WTC11 (cell line): ENCODE measurements around the gene COL26A1. TPM values are rescaled to one million over a fixed set of nuclear protein-coding genes. Genes with fewer than 3 reads are reported as not detected.
"Not testable (repeated sequence)": the region's sequence is repeated elsewhere in the genome, so short reads cannot be mapped to it uniquely, and the experiment has no call there.

Experiments
- ATAC-seq: fragments of 200-7000 bp; cut with Tn5 transposase; 2 replicates; pipeline ENCODE4 v1.10.0; 2021; ENCODE audit warnings: mild to moderate bottlenecking, moderate library complexity
- CTCF ChIA-PET: fragments of 300-600 bp; sonication (Branson Sonifier 250); formaldehyde crosslinking; loops from one replicate; lab custom pipeline; 2021; ENCODE audit warnings: antibody characterized with exemption; lab: Charles Lee
- POLR2A ChIA-PET: fragments of 350-600 bp; sonication (Branson Sonifier 250); formaldehyde crosslinking; loops from one replicate; lab custom pipeline; 2021; ENCODE audit warnings: antibody characterized with exemption; lab: Charles Lee
- DNase-seq: peaks from one replicate; pipeline ENCODE4 v3.0.0; 2021; ENCODE audit warnings: low spot score
- H3K27ac Mint-ChIP-seq: 2 replicates; pipeline ENCODE4 v1.8.0; 2021; ENCODE audit warnings: mixed read lengths
- H3K27me3 Mint-ChIP-seq: 2 replicates; pipeline ENCODE4 v1.8.0; 2021; ENCODE audit warnings: low read depth, mild to moderate bottlenecking, moderate library complexity, mixed read lengths
- H3K36me3 Mint-ChIP-seq: 2 replicates; pipeline ENCODE4 v1.8.0; 2021; ENCODE audit warnings: mixed read lengths
- H3K4me1 Mint-ChIP-seq: 2 replicates; pipeline ENCODE4 v1.8.0; 2022; ENCODE audit warnings: mixed read lengths
- H3K4me3 Mint-ChIP-seq: 2 replicates; pipeline ENCODE4 v1.8.0; 2021; ENCODE audit warnings: mild to moderate bottlenecking, moderate library complexity, mixed read lengths
- H3K9me3 Mint-ChIP-seq: 2 replicates; pipeline ENCODE4 v1.8.0; 2021; ENCODE audit warnings: mixed read lengths
- EMX1 ChIP-seq: fragments of 250-450 bp; sonication (Bioruptor Pico); IDR thresholded peaks from 2 replicates; pipeline ENCODE4 v1.8.0; 2021; ENCODE audit warnings: mild to moderate bottlenecking
- ETV6 ChIP-seq: sonication (generic); formaldehyde crosslinking; IDR thresholded peaks from 2 replicates; pipeline ENCODE4 v1.8.1; 2022; ENCODE audit warnings: mild to moderate bottlenecking, missing genetic modification reagents
- FOXP1 ChIP-seq: sonication (generic); formaldehyde crosslinking; IDR thresholded peaks from 2 replicates; pipeline ENCODE4 v1.8.0; 2022; ENCODE audit warnings: missing genetic modification reagents, mild to moderate bottlenecking, moderate library complexity, borderline replicate concordance
- GABPB1 ChIP-seq: sonication (generic); formaldehyde crosslinking; IDR thresholded peaks from 2 replicates; pipeline ENCODE4 v1.8.1; 2023; ENCODE audit warnings: mild to moderate bottlenecking, missing genetic modification reagents
- SMAD4 ChIP-seq: sonication (generic); formaldehyde crosslinking; IDR thresholded peaks from 2 replicates; pipeline ENCODE4 v1.8.0; 2022; ENCODE audit warnings: mild to moderate bottlenecking, missing genetic modification reagents
- TEAD1 ChIP-seq: sonication (generic); formaldehyde crosslinking; IDR thresholded peaks from 2 replicates; pipeline ENCODE4 v1.8.0; 2022; ENCODE audit warnings: mild to moderate bottlenecking, missing genetic modification reagents
- total RNA-seq: library from RNA; stranded (reverse); gene quantifications from 3 replicates; pipeline ENCODE4 v1.2.3, GENCODE V29; 2021
- TF ChIP-seq, protein P1 (sequence below): sonication (generic); formaldehyde crosslinking; IDR thresholded peaks from 2 replicates; pipeline ENCODE4 v1.8.0; 2023; ENCODE audit warnings: missing genetic modification reagents
- TF ChIP-seq, protein P2 (sequence below): sonication (generic); formaldehyde crosslinking; conservative IDR thresholded peaks from 2 replicates; pipeline ENCODE4 v1.8.1; 2023; ENCODE audit warnings: mild to moderate bottlenecking, low read depth, missing genetic modification reagents, moderate library complexity
- TF ChIP-seq, protein P3 (sequence below): sonication (generic); formaldehyde crosslinking; IDR thresholded peaks from 2 replicates; pipeline ENCODE4 v1.8.0; 2022; ENCODE audit warnings: missing genetic modification reagents
- TF ChIP-seq, protein P4 (sequence below): fragments of 250-450 bp; sonication (Bioruptor Pico); IDR thresholded peaks from 2 replicates; pipeline ENCODE4 v1.9.0; 2021; ENCODE audit warnings: mild to moderate bottlenecking

COL26A1 gene
- total RNA-seq, 1 experiment from 2014 or later: 64.4 TPM

DNA sequence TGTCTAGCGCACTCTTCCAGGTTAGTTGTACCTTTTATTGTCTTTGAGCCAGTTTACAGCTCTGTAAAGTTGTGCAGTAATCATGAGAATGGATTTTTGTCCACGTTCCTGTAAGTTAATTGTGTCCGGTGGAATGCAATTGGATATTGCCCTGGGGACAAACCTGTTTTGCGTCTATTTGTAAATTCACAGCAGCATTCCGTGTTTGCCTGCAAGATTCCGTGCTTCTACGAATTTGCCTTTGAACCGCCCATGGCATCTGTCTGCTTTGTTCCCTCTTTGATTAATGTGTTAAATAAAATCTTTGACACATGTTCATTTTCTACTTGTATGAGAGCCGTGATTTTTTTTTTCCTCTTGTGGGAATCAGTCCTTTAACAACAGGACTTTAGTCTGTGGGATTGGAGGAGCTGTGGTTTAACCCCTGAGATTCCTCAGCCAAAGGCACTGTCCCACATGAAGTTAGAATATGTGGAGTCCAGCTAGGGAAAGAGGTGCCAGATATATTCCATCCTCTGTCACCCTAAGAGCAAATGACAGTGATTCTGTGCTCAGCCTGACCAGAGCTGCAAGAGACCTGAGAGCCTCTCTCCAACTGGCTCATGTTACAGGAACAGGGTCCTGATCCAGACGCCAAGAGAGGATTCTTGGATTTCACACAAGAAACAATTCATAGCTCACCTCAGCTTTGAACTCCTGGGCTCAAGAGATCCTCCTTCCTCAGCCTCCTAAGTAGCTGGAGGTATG, 126.3 kb downstream of the COL26A1 start (continued):
- TF ChIP-seq, protein P1, sequence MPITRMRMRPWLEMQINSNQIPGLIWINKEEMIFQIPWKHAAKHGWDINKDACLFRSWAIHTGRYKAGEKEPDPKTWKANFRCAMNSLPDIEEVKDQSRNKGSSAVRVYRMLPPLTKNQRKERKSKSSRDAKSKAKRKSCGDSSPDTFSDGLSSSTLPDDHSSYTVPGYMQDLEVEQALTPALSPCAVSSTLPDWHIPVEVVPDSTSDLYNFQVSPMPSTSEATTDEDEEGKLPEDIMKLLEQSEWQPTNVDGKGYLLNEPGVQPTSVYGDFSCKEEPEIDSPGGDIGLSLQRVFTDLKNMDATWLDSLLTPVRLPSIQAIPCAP: no peak
- TF ChIP-seq, protein P2, sequence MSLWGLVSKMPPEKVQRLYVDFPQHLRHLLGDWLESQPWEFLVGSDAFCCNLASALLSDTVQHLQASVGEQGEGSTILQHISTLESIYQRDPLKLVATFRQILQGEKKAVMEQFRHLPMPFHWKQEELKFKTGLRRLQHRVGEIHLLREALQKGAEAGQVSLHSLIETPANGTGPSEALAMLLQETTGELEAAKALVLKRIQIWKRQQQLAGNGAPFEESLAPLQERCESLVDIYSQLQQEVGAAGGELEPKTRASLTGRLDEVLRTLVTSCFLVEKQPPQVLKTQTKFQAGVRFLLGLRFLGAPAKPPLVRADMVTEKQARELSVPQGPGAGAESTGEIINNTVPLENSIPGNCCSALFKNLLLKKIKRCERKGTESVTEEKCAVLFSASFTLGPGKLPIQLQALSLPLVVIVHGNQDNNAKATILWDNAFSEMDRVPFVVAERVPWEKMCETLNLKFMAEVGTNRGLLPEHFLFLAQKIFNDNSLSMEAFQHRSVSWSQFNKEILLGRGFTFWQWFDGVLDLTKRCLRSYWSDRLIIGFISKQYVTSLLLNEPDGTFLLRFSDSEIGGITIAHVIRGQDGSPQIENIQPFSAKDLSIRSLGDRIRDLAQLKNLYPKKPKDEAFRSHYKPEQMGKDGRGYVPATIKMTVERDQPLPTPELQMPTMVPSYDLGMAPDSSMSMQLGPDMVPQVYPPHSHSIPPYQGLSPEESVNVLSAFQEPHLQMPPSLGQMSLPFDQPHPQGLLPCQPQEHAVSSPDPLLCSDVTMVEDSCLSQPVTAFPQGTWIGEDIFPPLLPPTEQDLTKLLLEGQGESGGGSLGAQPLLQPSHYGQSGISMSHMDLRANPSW (CRISPR knock-in tag): no peak
- TF ChIP-seq FOXP1 (no peak), EMX1 (no peak)

DNA sequence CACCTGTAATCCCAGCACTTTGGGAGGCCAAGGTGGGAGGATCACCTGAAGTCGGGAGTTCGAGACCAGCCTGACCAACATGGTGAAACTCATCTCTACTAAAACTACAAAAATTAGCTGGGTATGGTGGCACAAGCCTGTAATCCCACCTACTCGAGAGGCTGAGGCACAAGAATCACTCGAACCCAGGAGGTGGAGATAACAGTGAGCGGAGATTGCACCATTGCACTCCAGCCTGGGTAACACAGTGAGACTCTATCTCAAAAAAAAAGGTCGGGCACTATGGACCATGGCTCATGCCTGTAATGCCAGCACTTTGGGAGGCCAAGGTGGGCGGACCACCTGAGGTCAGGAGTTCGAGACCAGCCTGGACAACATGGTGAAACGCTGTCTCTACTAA, 127.8 kb downstream of the COL26A1 start:
- ATAC-seq, H3K9me3 Mint-ChIP-seq, DNase-seq, H3K27me3 Mint-ChIP-seq, H3K36me3 Mint-ChIP-seq, POLR2A ChIA-PET, H3K4me3 Mint-ChIP-seq, H3K27ac Mint-ChIP-seq: not testable (repeated sequence)
- peaks cover 64% of the 10 kb centered on the region for H3K4me1 Mint-ChIP-seq
- CTCF ChIA-PET: interaction anchor here (1.0 to 1.4 kb wide), 2 partner anchors 11 to 200 kb away, joined by 3 to 6 read pairs; no protein-coding TSS in a partner anchor

DNA sequence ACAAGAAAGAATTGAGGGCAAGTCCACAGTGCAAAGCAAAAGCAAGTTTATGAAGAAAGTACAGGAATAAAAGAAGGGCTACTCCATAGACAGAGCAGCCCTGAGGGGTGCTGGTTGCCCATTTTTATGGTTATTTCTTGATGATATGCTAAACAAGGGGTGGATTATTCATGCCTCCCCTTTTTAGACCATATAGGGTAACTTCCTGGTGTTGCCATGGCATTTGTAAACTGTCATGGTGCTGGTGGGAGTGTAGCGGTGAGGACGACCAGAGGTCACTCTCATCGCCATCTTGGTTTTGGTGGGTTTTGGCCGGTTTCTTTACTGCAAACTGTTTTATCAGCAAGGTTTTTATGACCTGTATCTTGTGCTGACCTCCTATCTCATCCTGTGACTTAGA, 128.8 kb downstream of the COL26A1 start:
- peaks cover 54% of the 10 kb centered on the region for H3K4me1 Mint-ChIP-seq
- ATAC-seq, H3K4me3 Mint-ChIP-seq, H3K27me3 Mint-ChIP-seq, H3K36me3 Mint-ChIP-seq, DNase-seq, POLR2A ChIA-PET, H3K9me3 Mint-ChIP-seq: not testable (repeated sequence)
- peak overlapping the region; percentile 4; the same call in 1 of the 2 replicates for H3K27ac Mint-ChIP-seq
- CTCF ChIA-PET: interaction anchor here (1.0 to 1.4 kb wide), 2 partner anchors 10 to 201 kb away, joined by 3 to 6 read pairs; no protein-coding TSS in a partner anchor

DNA sequence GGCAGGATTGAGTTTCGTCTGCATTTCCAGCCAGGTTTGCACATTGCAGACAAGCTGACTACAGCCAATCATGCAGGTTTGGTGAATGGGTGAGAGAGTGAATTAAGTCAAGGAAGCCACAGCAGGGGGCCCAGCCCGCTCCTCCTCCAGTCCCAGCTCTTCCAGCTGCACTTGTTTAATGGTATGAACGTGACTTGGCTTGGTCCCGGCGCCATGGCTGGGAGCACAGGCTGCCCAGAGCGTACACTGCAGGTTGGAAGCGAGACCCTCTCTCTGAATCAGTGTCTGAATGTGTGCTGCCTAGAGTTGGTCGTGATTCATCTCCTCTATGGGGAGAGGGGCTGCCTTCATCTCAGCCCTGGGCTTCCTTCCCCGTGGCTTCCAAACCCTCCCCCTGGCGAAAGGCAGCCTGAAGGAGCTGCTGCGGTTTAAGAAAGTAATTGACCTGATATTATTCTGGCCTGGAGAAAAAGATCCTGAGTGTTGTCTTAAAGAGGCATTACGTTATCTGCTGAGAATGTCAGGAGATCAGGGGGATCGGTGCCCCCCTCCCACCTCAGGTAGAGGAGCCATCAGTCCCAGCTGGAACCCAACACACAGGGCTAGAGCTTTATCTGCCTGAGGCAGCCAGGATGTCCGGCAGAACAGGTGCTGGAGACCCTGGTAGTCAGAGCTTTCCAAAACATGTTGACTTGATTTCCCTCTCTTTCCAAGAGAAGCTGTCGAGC, 132.1 kb downstream of the COL26A1 start:
- no peaks in the 10 kb centered on the region for H3K27me3 Mint-ChIP-seq
- H3K4me3 Mint-ChIP-seq: no peak overlapping the region
- peak; percentile 55 for DNase-seq
- CTCF ChIA-PET: interaction anchor here (0.7 to 1.8 kb wide), 3 partner anchors 12 to 400 kb away, joined by 3 to 4 read pairs (median 4); no protein-coding TSS in a partner anchor
- peak overlapping the region; percentile 81 for H3K27ac Mint-ChIP-seq
- no peaks in the 10 kb centered on the region for H3K36me3 Mint-ChIP-seq
- TF ChIP-seq ETV6: no peak
- TF ChIP-seq, protein P3, sequence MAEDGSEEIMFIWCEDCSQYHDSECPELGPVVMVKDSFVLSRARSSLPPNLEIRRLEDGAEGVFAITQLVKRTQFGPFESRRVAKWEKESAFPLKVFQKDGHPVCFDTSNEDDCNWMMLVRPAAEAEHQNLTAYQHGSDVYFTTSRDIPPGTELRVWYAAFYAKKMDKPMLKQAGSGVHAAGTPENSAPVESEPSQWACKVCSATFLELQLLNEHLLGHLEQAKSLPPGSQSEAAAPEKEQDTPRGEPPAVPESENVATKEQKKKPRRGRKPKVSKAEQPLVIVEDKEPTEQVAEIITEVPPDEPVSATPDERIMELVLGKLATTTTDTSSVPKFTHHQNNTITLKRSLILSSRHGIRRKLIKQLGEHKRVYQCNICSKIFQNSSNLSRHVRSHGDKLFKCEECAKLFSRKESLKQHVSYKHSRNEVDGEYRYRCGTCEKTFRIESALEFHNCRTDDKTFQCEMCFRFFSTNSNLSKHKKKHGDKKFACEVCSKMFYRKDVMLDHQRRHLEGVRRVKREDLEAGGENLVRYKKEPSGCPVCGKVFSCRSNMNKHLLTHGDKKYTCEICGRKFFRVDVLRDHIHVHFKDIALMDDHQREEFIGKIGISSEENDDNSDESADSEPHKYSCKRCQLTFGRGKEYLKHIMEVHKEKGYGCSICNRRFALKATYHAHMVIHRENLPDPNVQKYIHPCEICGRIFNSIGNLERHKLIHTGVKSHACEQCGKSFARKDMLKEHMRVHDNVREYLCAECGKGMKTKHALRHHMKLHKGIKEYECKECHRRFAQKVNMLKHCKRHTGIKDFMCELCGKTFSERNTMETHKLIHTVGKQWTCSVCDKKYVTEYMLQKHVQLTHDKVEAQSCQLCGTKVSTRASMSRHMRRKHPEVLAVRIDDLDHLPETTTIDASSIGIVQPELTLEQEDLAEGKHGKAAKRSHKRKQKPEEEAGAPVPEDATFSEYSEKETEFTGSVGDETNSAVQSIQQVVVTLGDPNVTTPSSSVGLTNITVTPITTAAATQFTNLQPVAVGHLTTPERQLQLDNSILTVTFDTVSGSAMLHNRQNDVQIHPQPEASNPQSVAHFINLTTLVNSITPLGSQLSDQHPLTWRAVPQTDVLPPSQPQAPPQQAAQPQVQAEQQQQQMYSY: 0 out of 2 replicates have a peak, but pooled peaks have one; percentile 40
- no peaks in the 10 kb centered on the region for H3K9me3 Mint-ChIP-seq
- POLR2A ChIA-PET: interaction anchor here (0.6 to 1.3 kb wide), 2 partner anchors 58 to 173 kb away, joined by 4 read pairs; partner anchors contain the start of gene IFT22
- ATAC-seq: peak; percentile 65
- peaks cover 43% of the 10 kb centered on the region for H3K4me1 Mint-ChIP-seq

DNA sequence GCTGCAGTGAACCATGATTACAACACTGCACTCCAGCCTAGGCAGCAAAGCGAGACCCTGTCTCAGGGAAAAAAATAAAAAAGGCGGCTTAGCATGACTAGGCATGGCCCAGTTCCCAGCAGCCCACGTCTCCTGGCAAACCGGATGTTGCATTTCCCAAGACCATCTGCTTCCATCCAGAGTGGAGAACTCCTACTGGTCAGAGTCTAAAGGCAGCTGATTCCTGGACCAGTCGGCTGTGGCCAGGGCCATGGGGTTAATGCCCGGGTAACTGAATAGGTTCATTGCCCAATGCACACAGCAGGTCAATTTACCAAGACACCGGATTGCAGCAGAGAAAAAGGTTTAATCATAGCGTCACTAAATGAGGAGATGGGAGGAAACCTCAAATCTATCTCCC, 133.3 kb downstream of the COL26A1 start:
- H3K4me3 Mint-ChIP-seq: no peak overlapping the region
- H3K27ac Mint-ChIP-seq: no peak overlapping the region; the same call in 1 of the 2 replicates
- peaks cover 42% of the 10 kb centered on the region for H3K4me1 Mint-ChIP-seq
- H3K9me3 Mint-ChIP-seq: no peaks in the 10 kb centered on the region
- no peak for ATAC-seq
- H3K36me3 Mint-ChIP-seq: no peaks in the 10 kb centered on the region
- no peak for DNase-seq
- no peaks in the 10 kb centered on the region for H3K27me3 Mint-ChIP-seq
- ChIA-PET POLR2A (no interaction called here), CTCF (interaction anchor here (1.4 kb wide), 1 partner anchor 11 kb away, joined by 4 read pairs; no protein-coding TSS in a partner anchor)
- TF ChIP-seq TEAD1 (no peak), SMAD4 (CRISPR knock-in tag) (no peak), GABPB1 (CRISPR knock-in tag) (no peak)
- TF ChIP-seq, protein P4, sequence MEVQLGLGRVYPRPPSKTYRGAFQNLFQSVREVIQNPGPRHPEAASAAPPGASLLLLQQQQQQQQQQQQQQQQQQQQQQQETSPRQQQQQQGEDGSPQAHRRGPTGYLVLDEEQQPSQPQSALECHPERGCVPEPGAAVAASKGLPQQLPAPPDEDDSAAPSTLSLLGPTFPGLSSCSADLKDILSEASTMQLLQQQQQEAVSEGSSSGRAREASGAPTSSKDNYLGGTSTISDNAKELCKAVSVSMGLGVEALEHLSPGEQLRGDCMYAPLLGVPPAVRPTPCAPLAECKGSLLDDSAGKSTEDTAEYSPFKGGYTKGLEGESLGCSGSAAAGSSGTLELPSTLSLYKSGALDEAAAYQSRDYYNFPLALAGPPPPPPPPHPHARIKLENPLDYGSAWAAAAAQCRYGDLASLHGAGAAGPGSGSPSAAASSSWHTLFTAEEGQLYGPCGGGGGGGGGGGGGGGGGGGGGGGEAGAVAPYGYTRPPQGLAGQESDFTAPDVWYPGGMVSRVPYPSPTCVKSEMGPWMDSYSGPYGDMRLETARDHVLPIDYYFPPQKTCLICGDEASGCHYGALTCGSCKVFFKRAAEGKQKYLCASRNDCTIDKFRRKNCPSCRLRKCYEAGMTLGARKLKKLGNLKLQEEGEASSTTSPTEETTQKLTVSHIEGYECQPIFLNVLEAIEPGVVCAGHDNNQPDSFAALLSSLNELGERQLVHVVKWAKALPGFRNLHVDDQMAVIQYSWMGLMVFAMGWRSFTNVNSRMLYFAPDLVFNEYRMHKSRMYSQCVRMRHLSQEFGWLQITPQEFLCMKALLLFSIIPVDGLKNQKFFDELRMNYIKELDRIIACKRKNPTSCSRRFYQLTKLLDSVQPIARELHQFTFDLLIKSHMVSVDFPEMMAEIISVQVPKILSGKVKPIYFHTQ (CRISPR knock-in tag): no peak
- TF ChIP-seq, all 79 proteins: peak for 0
